K562 (cell line): ENCODE data around the gene C19orf85. TPM values are rescaled to one million over a fixed set of nuclear protein-coding genes. Genes with fewer than 3 reads are reported as not detected.

Experiments used
- ATF1 ChIP-seq, 2 experiments: fragments of 450-650 bp in 1 of 2; IDR thresholded peaks; 2 replicates each; pipeline ENCODE4 v1.6.1; 2016; ENCODE audit warnings: missing compliant biosample characterization in 1 of 2, missing genetic modification characterization in 1 of 2
- ATF7 ChIP-seq: fragments of 450-650 bp; IDR thresholded peaks from 2 replicates; pipeline ENCODE4 v1.7.1; 2014; ENCODE audit warnings: mild to moderate bottlenecking, moderate library complexity
- CREM ChIP-seq: IDR thresholded peaks from 2 replicates; pipeline ENCODE4 v1.6.1; 2014; ENCODE audit warnings: antibody characterized with exemption, low read depth
- E2F3 ChIP-seq: fragments of 250-450 bp; sonication (Bioruptor Pico); IDR thresholded peaks from 2 replicates; pipeline ENCODE4 v1.4.0; 2020; ENCODE audit warnings: mild to moderate bottlenecking
- HDAC2 ChIP-seq: fragments of 450-650 bp; IDR thresholded peaks from 2 replicates; pipeline ENCODE4 v1.6.1; 2016; ENCODE audit warnings: mild to moderate bottlenecking
- JUNB ChIP-seq: fragments of 450-650 bp; formaldehyde crosslinking; conservative IDR thresholded peaks from 2 replicates; pipeline ENCODE4 v1.4.0; 2020; ENCODE audit warnings: mild to moderate bottlenecking
- MEF2A ChIP-seq: IDR thresholded peaks from 2 replicates; pipeline ENCODE4 v1.6.1; 2011; ENCODE audit warnings: low read depth, mild to moderate bottlenecking, low read length, moderate library complexity; ENCODE audit not compliant: control insufficient read depth
- MXI1 ChIP-seq: IDR thresholded peaks from 2 replicates; pipeline ENCODE4 v1.6.1; 2011; ENCODE audit warnings: low read depth, mild to moderate bottlenecking, improper control_type of control experiment, low read length
- NCOA1 ChIP-seq: fragments of 450-650 bp; IDR thresholded peaks from 2 replicates; pipeline ENCODE4 v1.6.1; 2016; ENCODE audit warnings: low read depth
- NCOA4 ChIP-seq: fragments of 450-650 bp; IDR thresholded peaks from 2 replicates; pipeline ENCODE4 v1.6.1; 2018; ENCODE audit warnings: mild to moderate bottlenecking; ENCODE audit not compliant: partially characterized antibody
- NR4A1 ChIP-seq, 2 experiments: fragments of 250-450 bp in 1 of 2; fragments of 450-650 bp in 1 of 2; sonication (Bioruptor Pico) in 1 of 2; IDR thresholded peaks; 2 replicates each; pipeline versions ENCODE4 v1.4.0 to v1.6.1; 2016 to 2020; ENCODE audit warnings: mild to moderate bottlenecking in 2 of 2, missing compliant biosample characterization in 1 of 2, missing genetic modification characterization in 1 of 2, moderate library complexity in 1 of 2
- RBM14 ChIP-seq: fragments of 200-400 bp; formaldehyde crosslinking; IDR thresholded peaks from 2 replicates; pipeline ENCODE4 v1.6.1; 2018; ENCODE audit warnings: low read depth, mild to moderate bottlenecking, low read length, moderate library complexity, borderline replicate concordance; ENCODE audit not compliant: insufficient read depth
- SIN3B ChIP-seq: fragments of 450-650 bp; IDR thresholded peaks from 2 replicates; pipeline ENCODE4 v1.6.1; 2017; ENCODE audit warnings: low read depth, mild to moderate bottlenecking, moderate library complexity
- SMAD3 ChIP-seq: fragments of 450-650 bp; formaldehyde crosslinking; conservative IDR thresholded peaks from 2 replicates; pipeline ENCODE4 v1.4.0; 2020; ENCODE audit warnings: mild to moderate bottlenecking
- SREBF1 ChIP-seq: fragments of 150-350 bp; IDR thresholded peaks from 2 replicates; pipeline ENCODE4 v1.6.1; 2014; ENCODE audit warnings: antibody characterized with exemption, low read depth, low read length, borderline replicate concordance
- SRSF7 ChIP-seq: fragments of 200-400 bp; formaldehyde crosslinking; optimal IDR thresholded peaks from 2 replicates; pipeline ENCODE3; 2017; ENCODE audit warnings: mild to moderate bottlenecking, low read depth, low read length
- TCF3 ChIP-seq: sonication (generic); formaldehyde crosslinking; IDR thresholded peaks from 2 replicates; pipeline ENCODE4 v1.4.0; 2020; ENCODE audit warnings: mild to moderate bottlenecking, missing genetic modification reagents
- TRIM28 ChIP-seq: fragments of 450-650 bp; IDR thresholded peaks from 2 replicates; pipeline ENCODE4 v1.6.1; 2017
- ZNF253 ChIP-seq: fragments of 250-450 bp; sonication (Bioruptor Pico); conservative IDR thresholded peaks from 2 replicates; pipeline ENCODE4 v1.6.1; 2021; ENCODE audit warnings: mild to moderate bottlenecking
- ZNF507 ChIP-seq: conservative IDR thresholded peaks from 2 replicates; pipeline ENCODE4 v1.6.1; 2017; ENCODE audit warnings: missing genetic modification characterization, missing compliant biosample characterization
- ZNF766 ChIP-seq: fragments of 200-800 bp; sonication (Bioruptor generic); conservative IDR thresholded peaks from 2 replicates; pipeline ENCODE4 v1.6.1; 2016; ENCODE audit warnings: missing genetic modification characterization, missing compliant biosample characterization
- polyA plus RNA-seq, 8 experiments: library from polyadenylated mRNA; depleted of rRNA in 4 of 8; stranded (reverse) in 5 of 8; unstranded in 3 of 8; fragments of >200 nt; fragmentation: Nextera tagmentation in 2 of 8; fragmentation: Illumina TruSeq in 1 of 8; extraction: Ambion mirVana in 2 of 8; extraction: Trizol in 1 of 8; gene quantifications; 2 replicates each; pipeline versions ENCODE4 v1.2.1 to v1.2.3, GENCODE V29; 2011 to 2014; ENCODE audit warnings: inconsistent platforms in 1 of 8, missing spikeins in 1 of 8
- total RNA-seq, 7 experiments: library from RNA; depleted of rRNA in 6 of 7; stranded (reverse); fragments of >200 nt in 6 of 7; fragmentation: Illumina TruSeq in 2 of 7; extraction: Trizol in 2 of 7; gene quantifications; 2 replicates each; pipeline versions ENCODE4 v1.2.1 to v1.2.3, GENCODE V29; 2011 to 2021; ENCODE audit warnings: low replicate concordance in 1 of 7
- TF ChIP-seq, protein P1 (sequence below): fragments of 450-650 bp; IDR thresholded peaks from 2 replicates; pipeline ENCODE4 v1.7.0; 2016; ENCODE audit warnings: borderline replicate concordance
- TF ChIP-seq, protein P2 (sequence below): fragments of 250-450 bp; sonication (Bioruptor Pico); IDR thresholded peaks from 2 replicates; pipeline ENCODE4 v1.4.0; 2020
- TF ChIP-seq, protein P3 (sequence below), 2 experiments: IDR thresholded peaks in 1 of 2; conservative IDR thresholded peaks in 1 of 2; 2 replicates each; pipeline ENCODE4 v1.6.1; 2016; ENCODE audit warnings: low read depth in 2 of 2, mild to moderate bottlenecking in 1 of 2, missing compliant biosample characterization in 1 of 2, missing genetic modification characterization in 1 of 2, moderate library complexity in 1 of 2

Gene C19orf85
- total and polyA plus RNA-seq, 9 of the 15 experiments (the other 6 are each of a cell fraction or from before 2014, with no cell fraction given): not detected

DNA sequence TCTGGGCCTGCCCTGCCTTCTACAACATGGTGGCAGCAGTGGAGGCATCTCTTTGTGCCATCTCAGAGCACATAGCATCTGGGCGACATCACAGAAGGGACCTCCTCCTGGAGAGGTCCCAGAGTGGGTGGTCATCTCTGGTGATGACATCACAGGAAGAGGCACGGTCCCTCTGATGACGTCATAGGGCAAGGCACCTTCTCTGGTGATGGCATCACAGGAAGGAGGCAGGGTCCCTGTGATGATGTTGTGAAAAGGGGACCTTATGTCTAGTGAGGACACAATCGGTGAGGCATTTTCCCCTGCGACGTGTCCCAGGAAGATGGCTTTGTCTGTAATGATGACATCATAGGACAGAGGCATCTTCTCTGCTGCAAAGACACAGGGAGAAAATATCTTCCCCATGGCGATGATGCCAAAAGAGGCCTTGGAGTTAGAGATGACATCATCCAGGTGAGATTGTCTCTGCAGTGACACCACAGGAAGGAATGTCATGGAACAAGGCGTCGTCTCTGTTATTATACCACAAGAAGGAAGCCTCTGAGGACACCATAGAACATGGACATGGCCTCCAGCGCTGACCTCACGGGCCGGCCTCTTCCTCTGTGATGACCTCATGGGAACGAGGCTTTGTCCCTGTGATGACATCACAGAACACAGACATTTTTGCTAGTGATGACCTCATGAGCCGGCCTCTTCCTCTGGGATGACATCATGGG lies 32.2 kb downstream of the C19orf85 start (continued):
- TF ChIP-seq, protein P1, sequence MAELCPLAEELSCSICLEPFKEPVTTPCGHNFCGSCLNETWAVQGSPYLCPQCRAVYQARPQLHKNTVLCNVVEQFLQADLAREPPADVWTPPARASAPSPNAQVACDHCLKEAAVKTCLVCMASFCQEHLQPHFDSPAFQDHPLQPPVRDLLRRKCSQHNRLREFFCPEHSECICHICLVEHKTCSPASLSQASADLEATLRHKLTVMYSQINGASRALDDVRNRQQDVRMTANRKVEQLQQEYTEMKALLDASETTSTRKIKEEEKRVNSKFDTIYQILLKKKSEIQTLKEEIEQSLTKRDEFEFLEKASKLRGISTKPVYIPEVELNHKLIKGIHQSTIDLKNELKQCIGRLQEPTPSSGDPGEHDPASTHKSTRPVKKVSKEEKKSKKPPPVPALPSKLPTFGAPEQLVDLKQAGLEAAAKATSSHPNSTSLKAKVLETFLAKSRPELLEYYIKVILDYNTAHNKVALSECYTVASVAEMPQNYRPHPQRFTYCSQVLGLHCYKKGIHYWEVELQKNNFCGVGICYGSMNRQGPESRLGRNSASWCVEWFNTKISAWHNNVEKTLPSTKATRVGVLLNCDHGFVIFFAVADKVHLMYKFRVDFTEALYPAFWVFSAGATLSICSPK: no peak
- TF ChIP-seq NCOA4 (no peak), MXI1 (no peak), SMAD3 (CRISPR knock-in tag) (no peak), NR4A1 (CRISPR knock-in tag; IDR thresholded peaks at IDR 0.05) (no peak), NR4A1 (tag; IDR thresholded peaks at IDR 0.05) (no peak), ZNF507 (tag) (no peak), ATF7 (peak; percentile 82), HDAC2 (no peak), JUNB (peak; percentile 84), ZNF766 (CRISPR knock-in tag) (no peak), ZNF253 (CRISPR knock-in tag) (no peak), E2F3 (CRISPR knock-in tag) (no peak), CREM (peak; percentile 93), TCF3 (CRISPR knock-in tag) (no peak), SRSF7 (no peak), NCOA1 (peak; percentile 75), SIN3B (no peak), ATF1 (CRISPR knock-in tag; IDR thresholded peaks at IDR 0.05) (peak; percentile 70), ATF1 (tag; IDR thresholded peaks at IDR 0.05) (peak; percentile 97), TRIM28 (no peak), SREBF1 (no peak), MEF2A (no peak), RBM14 (no peak)
- TF ChIP-seq, protein P2, sequence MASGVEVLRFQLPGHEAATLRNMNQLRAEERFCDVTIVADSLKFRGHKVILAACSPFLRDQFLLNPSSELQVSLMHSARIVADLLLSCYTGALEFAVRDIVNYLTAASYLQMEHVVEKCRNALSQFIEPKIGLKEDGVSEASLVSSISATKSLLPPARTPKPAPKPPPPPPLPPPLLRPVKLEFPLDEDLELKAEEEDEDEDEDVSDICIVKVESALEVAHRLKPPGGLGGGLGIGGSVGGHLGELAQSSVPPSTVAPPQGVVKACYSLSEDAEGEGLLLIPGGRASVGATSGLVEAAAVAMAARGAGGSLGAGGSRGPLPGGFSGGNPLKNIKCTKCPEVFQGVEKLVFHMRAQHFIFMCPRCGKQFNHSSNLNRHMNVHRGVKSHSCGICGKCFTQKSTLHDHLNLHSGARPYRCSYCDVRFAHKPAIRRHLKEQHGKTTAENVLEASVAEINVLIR (CRISPR knock-in tag): 0 out of 2 replicates have a peak, but pooled peaks have one; percentile 42
- TF ChIP-seq, protein P3, sequence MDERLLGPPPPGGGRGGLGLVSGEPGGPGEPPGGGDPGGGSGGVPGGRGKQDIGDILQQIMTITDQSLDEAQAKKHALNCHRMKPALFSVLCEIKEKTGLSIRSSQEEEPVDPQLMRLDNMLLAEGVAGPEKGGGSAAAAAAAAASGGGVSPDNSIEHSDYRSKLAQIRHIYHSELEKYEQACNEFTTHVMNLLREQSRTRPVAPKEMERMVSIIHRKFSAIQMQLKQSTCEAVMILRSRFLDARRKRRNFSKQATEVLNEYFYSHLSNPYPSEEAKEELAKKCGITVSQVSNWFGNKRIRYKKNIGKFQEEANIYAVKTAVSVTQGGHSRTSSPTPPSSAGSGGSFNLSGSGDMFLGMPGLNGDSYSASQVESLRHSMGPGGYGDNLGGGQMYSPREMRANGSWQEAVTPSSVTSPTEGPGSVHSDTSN (CRISPR knock-in tag; IDR thresholded peaks at IDR 0.05; ENCODE audit: low read depth): no peak
- TF ChIP-seq, protein P3 (tag; conservative IDR thresholded peaks at IDR 0.05; ENCODE audit: low read depth): no peak
